DND-41 (cell line): Measurements from ENCODE around the gene NIPAL3.

Experiments used
- ATAC-seq: fragments of 200-7000 bp; cut with Tn5 transposase; 3 replicates; pipeline ENCODE4 v1.9.1; 2021; ENCODE audit warnings: low read depth; ENCODE audit not compliant: insufficient read depth
- DNase-seq: peaks from one replicate; pipeline ENCODE4 v3.0.0-alpha.2; 2020
- H2AFZ ChIP-seq: 2 replicates; pipeline ENCODE4 v1.6.0; 2012; ENCODE audit warnings: low read depth, low read length
- H3K27ac ChIP-seq: 2 replicates; pipeline ENCODE4 v1.5.1; 2012; ENCODE audit warnings: low read length, inconsistent platforms
- H3K27me3 ChIP-seq: fragments of 200-600 bp; sonication (generic); 2 replicates; pipeline ENCODE4 v1.6.0; 2012; ENCODE audit warnings: low read length, mild to moderate bottlenecking, inconsistent platforms; ENCODE audit not compliant: insufficient read depth, poor library complexity
- H3K36me3 ChIP-seq: 2 replicates; pipeline ENCODE4 v1.5.1; 2012; ENCODE audit warnings: low read length, inconsistent platforms; ENCODE audit not compliant: insufficient read depth
- H3K4me1 ChIP-seq: 2 replicates; pipeline ENCODE4 v1.5.1; 2012; ENCODE audit warnings: mild to moderate bottlenecking, low read length; ENCODE audit not compliant: insufficient read depth
- H3K4me2 ChIP-seq: 2 replicates; pipeline ENCODE4 v1.6.0; 2012; ENCODE audit warnings: mild to moderate bottlenecking, moderate library complexity, low read length, inconsistent platforms; ENCODE audit not compliant: insufficient read depth
- H3K4me3 ChIP-seq, 2 experiments: fragments of 200-600 bp in 1 of 2; shearing (Covaris generic) in 1 of 2; 2 replicates each; pipeline ENCODE4 v1.5.1; 2012 to 2016; ENCODE audit warnings: inconsistent platforms in 2 of 2, low read length in 2 of 2, mild to moderate bottlenecking in 2 of 2, low read depth in 1 of 2, moderate library complexity in 1 of 2
- H3K79me2 ChIP-seq: 2 replicates; pipeline ENCODE4 v1.6.0; 2012; ENCODE audit warnings: low read length, inconsistent platforms; ENCODE audit not compliant: insufficient read depth
- H3K9ac ChIP-seq: 2 replicates; pipeline ENCODE4 v1.6.0; 2012; ENCODE audit warnings: low read depth, mild to moderate bottlenecking, inconsistent platforms, low read length, moderate library complexity
- H3K9me3 ChIP-seq: 2 replicates; pipeline ENCODE4 v1.5.1; 2012; ENCODE audit warnings: low read length, moderate library complexity, mild to moderate bottlenecking, inconsistent platforms; ENCODE audit not compliant: insufficient read depth, severe bottlenecking
- H4K20me1 ChIP-seq: 2 replicates; pipeline ENCODE4 v1.6.0; 2012; ENCODE audit warnings: low read length; ENCODE audit not compliant: insufficient read depth
- CTCF ChIP-seq: IDR thresholded peaks from 2 replicates; pipeline ENCODE4 v1.5.1; 2012; ENCODE audit warnings: borderline replicate concordance, low read length, moderate library complexity, mild to moderate bottlenecking; ENCODE audit not compliant: poor library complexity, severe bottlenecking; ENCODE audit errors: extremely low read depth
- EZH2 ChIP-seq: IDR thresholded peaks from 3 replicates; pipeline ENCODE4 v1.6.1; 2012; ENCODE audit warnings: borderline replicate concordance, low read depth, mild to moderate bottlenecking, moderate library complexity, low read length, inconsistent platforms; ENCODE audit not compliant: severe bottlenecking

NIPAL3 gene

GRCh38 chr1:24425441-24425840, 9.8 kb downstream of the NIPAL3 start:
- no peaks in the 10 kb centered on the region for H3K4me1 ChIP-seq
- DNase-seq, result no peak
- no peak overlapping the region for H3K9ac ChIP-seq
- H3K27ac ChIP-seq, result no peak overlapping the region
- H3K79me2 ChIP-seq, result no peaks in the 10 kb centered on the region
- no peaks in the 10 kb centered on the region for H3K9me3 ChIP-seq
- no peak for ATAC-seq
- TF ChIP-seq CTCF (no peak), EZH2 (no peak)
- H3K36me3 ChIP-seq, result peaks cover 7% of the 10 kb centered on the region; the same call in 1 of the 2 replicates
- H3K4me3 ChIP-seq, result no peak overlapping the region
- H4K20me1 ChIP-seq, result no peaks in the 10 kb centered on the region
- H2AFZ ChIP-seq, result no peak overlapping the region
- H3K4me2 ChIP-seq, result no peak overlapping the region
- no peaks in the 10 kb centered on the region for H3K27me3 ChIP-seq

GRCh38 chr1:24425922-24426321, 10.3 kb downstream of the NIPAL3 start:
- no peaks in the 10 kb centered on the region for H3K4me1 ChIP-seq
- no peak overlapping the region for H3K4me3 ChIP-seq
- H3K4me2 ChIP-seq, result no peak overlapping the region
- no peaks in the 10 kb centered on the region for H3K27me3 ChIP-seq
- no peaks in the 10 kb centered on the region for H3K9me3 ChIP-seq
- no peaks in the 10 kb centered on the region for H3K79me2 ChIP-seq
- H3K36me3 ChIP-seq, result peaks cover 7% of the 10 kb centered on the region; the same call in 1 of the 2 replicates
- DNase-seq (no peak), ATAC-seq (no peak)
- H4K20me1 ChIP-seq, result no peaks in the 10 kb centered on the region
- no peak overlapping the region for H2AFZ ChIP-seq
- H3K9ac ChIP-seq, result no peak overlapping the region
- H3K27ac ChIP-seq, result no peak overlapping the region
- no peak for TF ChIP-seq CTCF
- no peak for TF ChIP-seq EZH2

GRCh38 chr1:24426744-24427544, 11.3 kb downstream of the NIPAL3 start:
- Histone ChIP-seq H3K36me3 (peaks cover 2% of the 10 kb centered on the region; the same call in 1 of the 2 replicates), H3K9ac (no peak overlapping the region), H3K4me3 (no peak overlapping the region), H3K4me1 (no peaks in the 10 kb centered on the region), H3K27me3 (no peaks in the 10 kb centered on the region), H3K27ac (no peak overlapping the region), H3K9me3 (no peaks in the 10 kb centered on the region), H3K79me2 (no peaks in the 10 kb centered on the region), H4K20me1 (no peaks in the 10 kb centered on the region), H2AFZ (no peak overlapping the region), H3K4me2 (no peak overlapping the region)
- TF ChIP-seq EZH2 (no peak), CTCF (no peak)
- DNase-seq (no peak), ATAC-seq (no peak)
